Fibroblast of lung (primary cell): Measurements from ENCODE around the gene SYT17. TPM values are rescaled to one million over a fixed set of nuclear protein-coding genes. Genes with fewer than 3 reads are reported as not detected.

Source experiments
- DNase-seq, 2 donors: peaks; one replicate each; pipeline versions ENCODE4 v3.0.0 to v3.0.0-alpha.2; 2010; ENCODE audit warnings: low read depth in 2 of 2
- H2AFZ ChIP-seq: 2 replicates; pipeline ENCODE4 v1.5.1; 2012; ENCODE audit warnings: low read length, control low read depth, inconsistent platforms
- H3K27ac ChIP-seq: 2 replicates; pipeline ENCODE4 v1.5.1; 2011; ENCODE audit warnings: low read length, control low read depth; ENCODE audit not compliant: insufficient read depth
- H3K27me3 ChIP-seq: 2 replicates; pipeline ENCODE4 v1.5.1; 2011; ENCODE audit warnings: mild to moderate bottlenecking, low read length; ENCODE audit not compliant: control insufficient read depth, insufficient read depth
- H3K36me3 ChIP-seq: 2 replicates; pipeline ENCODE4 v1.5.1; 2011; ENCODE audit warnings: low read length; ENCODE audit not compliant: control insufficient read depth, insufficient read depth
- H3K4me1 ChIP-seq: 2 replicates; pipeline ENCODE4 v1.5.1; 2011; ENCODE audit warnings: low read length; ENCODE audit not compliant: control insufficient read depth, insufficient read depth; ENCODE audit errors: extremely low read depth
- H3K4me2 ChIP-seq: 2 replicates; pipeline ENCODE4 v1.5.1; 2011; ENCODE audit warnings: low read length, control low read depth; ENCODE audit not compliant: insufficient read depth; ENCODE audit errors: extremely low read depth
- H3K4me3 ChIP-seq, 4 experiments: fragments of 200-600 bp in 1 of 4; sonication (generic) in 1 of 4; replicated peaks in 1 of 4; 2 replicates each; pipeline ENCODE4 v1.5.1; 2011 to 2016; ENCODE audit warnings: low read length in 4 of 4, low read depth in 3 of 4, mild to moderate bottlenecking in 3 of 4, control low read depth in 2 of 4, inconsistent platforms in 1 of 4, mixed read lengths in 1 of 4; ENCODE audit not compliant: insufficient read depth in 1 of 4; ENCODE audit errors: control extremely low read depth in 1 of 4
- H3K79me2 ChIP-seq: 2 replicates; pipeline ENCODE4 v1.5.1; 2012; ENCODE audit warnings: mild to moderate bottlenecking, low read length, inconsistent platforms; ENCODE audit not compliant: control insufficient read depth, insufficient read depth
- H3K9ac ChIP-seq: 2 replicates; pipeline ENCODE4 v1.5.1; 2011; ENCODE audit warnings: mild to moderate bottlenecking, low read length, control low read depth; ENCODE audit not compliant: insufficient read depth
- H3K9me3 ChIP-seq: 2 replicates; pipeline ENCODE4 v1.5.1; 2012; ENCODE audit warnings: low read depth, low read length; ENCODE audit not compliant: control insufficient read depth, insufficient read depth
- H4K20me1 ChIP-seq: 2 replicates; pipeline ENCODE4 v1.5.1; 2011; ENCODE audit warnings: low read length; ENCODE audit not compliant: control insufficient read depth, insufficient read depth; ENCODE audit errors: extremely low read depth
- CTCF ChIP-seq, 2 donors: IDR thresholded peaks in 1 of 2; conservative IDR thresholded peaks in 1 of 2; 1 replicate in 1 of 2; 2 replicates in 1 of 2; pipeline ENCODE4 v1.5.1; 2011 to 2012; ENCODE audit warnings: low read length in 2 of 2, control low read depth in 1 of 2, inconsistent platforms in 1 of 2, low read depth in 1 of 2, mild to moderate bottlenecking in 1 of 2
- EZH2 ChIP-seq: IDR thresholded peaks from 2 replicates; pipeline ENCODE4 v1.5.1; 2012; ENCODE audit warnings: low read length, control low read depth, mild to moderate bottlenecking; ENCODE audit errors: missing control alignments
- polyA plus RNA-seq, 2 donors: library from polyadenylated mRNA; depleted of rRNA in 1 of 2; stranded (reverse) in 1 of 2; unstranded in 1 of 2; fragments of >200 nt; gene quantifications; 2 replicates each; pipeline ENCODE4 v1.2.1, GENCODE V29; 2011 to 2012; ENCODE audit warnings: missing spikeins in 1 of 2
- total RNA-seq: library from RNA; depleted of rRNA; stranded (reverse); fragments of >200 nt; gene quantifications from 2 replicates; pipeline ENCODE4 v1.2.1, GENCODE V29; 2014

SYT17 gene
- total and polyA plus RNA-seq, 2 donors (not counting 1 experiment from before 2014, with no cell fraction given) = 0.33 TPM; not detected in 1

- no peaks in the 10 kb centered on the region for H4K20me1 ChIP-seq
- no peak overlapping the region for H3K4me3 ChIP-seq
- no peak for TF ChIP-seq EZH2
- TF ChIP-seq CTCF (conservative IDR thresholded peaks at IDR 0.05 in 1 of 2, IDR thresholded peaks at IDR 0.05 in 1 of 2; ENCODE audit: low read depth in 1 of 2, low read length in 2 of 2) = no peak
- no peak for DNase-seq
- H3K79me2 ChIP-seq = no peaks in the 10 kb centered on the region
- H3K9ac ChIP-seq = no peak overlapping the region
- H3K9me3 ChIP-seq = no peaks in the 10 kb centered on the region
- H3K36me3 ChIP-seq = no peaks in the 10 kb centered on the region
- H3K4me2 ChIP-seq = no peak overlapping the region
- no peaks in the 10 kb centered on the region for H3K27me3 ChIP-seq
- H2AFZ ChIP-seq = no peak overlapping the region
- no peak overlapping the region for H3K27ac ChIP-seq
- H3K4me1 ChIP-seq = no peaks in the 10 kb centered on the region
Measured at GRCh38 chr16:19203374-19203966, 35.4 kb downstream of the SYT17 start.

- no peak overlapping the region for H3K9ac ChIP-seq
- H4K20me1 ChIP-seq = no peaks in the 10 kb centered on the region
Measured at GRCh38 chr16:19210280-19210924, 42.4 kb downstream of the SYT17 start.

GRCh38 chr16:19210968-19211367 lies 42.9 kb downstream of the SYT17 start:
- no peaks in the 10 kb centered on the region for H3K27me3 ChIP-seq
- H3K36me3 ChIP-seq = no peaks in the 10 kb centered on the region
- H4K20me1 ChIP-seq = no peaks in the 10 kb centered on the region
- H2AFZ ChIP-seq = no peak overlapping the region
- H3K9ac ChIP-seq = no peak overlapping the region
- no peak overlapping the region for H3K4me3 ChIP-seq
- DNase-seq = no peak
- no peaks in the 10 kb centered on the region for H3K4me1 ChIP-seq
- no peak overlapping the region for H3K4me2 ChIP-seq
- no peaks in the 10 kb centered on the region for H3K9me3 ChIP-seq
- no peaks in the 10 kb centered on the region for H3K79me2 ChIP-seq
- no peak overlapping the region for H3K27ac ChIP-seq
- TF ChIP-seq CTCF (conservative IDR thresholded peaks at IDR 0.05 in 1 of 2, IDR thresholded peaks at IDR 0.05 in 1 of 2; ENCODE audit: low read depth in 1 of 2, low read length in 2 of 2) (no peak), EZH2 (no peak)

More at GRCh38 chr16:19210280-19210924, 42.4 kb downstream of the SYT17 start:
- H3K4me1 ChIP-seq = no peaks in the 10 kb centered on the region
- H2AFZ ChIP-seq = no peak overlapping the region
- H3K27ac ChIP-seq = no peak overlapping the region
- H3K27me3 ChIP-seq = no peaks in the 10 kb centered on the region
- H3K4me2 ChIP-seq = no peak overlapping the region
- no peak overlapping the region for H3K4me3 ChIP-seq
- no peaks in the 10 kb centered on the region for H3K36me3 ChIP-seq
- no peak for TF ChIP-seq CTCF (conservative IDR thresholded peaks at IDR 0.05 in 1 of 2, IDR thresholded peaks at IDR 0.05 in 1 of 2; ENCODE audit: low read depth in 1 of 2, low read length in 2 of 2)
- H3K9me3 ChIP-seq = no peaks in the 10 kb centered on the region
- no peaks in the 10 kb centered on the region for H3K79me2 ChIP-seq
- peak; percentile 18 to 77 for DNase-seq
